DMS114 treated with DMSO at 0.1 percent for 48 hours (cell line): ENCODE results near the gene CENPU.

Source experiments
- DNase-seq: peaks from one replicate; lab custom pipeline; 2025; ENCODE audit not compliant: unreplicated experiment; lab: John Stamatoyannopoulos, UW

Gene CENPU

DNA sequence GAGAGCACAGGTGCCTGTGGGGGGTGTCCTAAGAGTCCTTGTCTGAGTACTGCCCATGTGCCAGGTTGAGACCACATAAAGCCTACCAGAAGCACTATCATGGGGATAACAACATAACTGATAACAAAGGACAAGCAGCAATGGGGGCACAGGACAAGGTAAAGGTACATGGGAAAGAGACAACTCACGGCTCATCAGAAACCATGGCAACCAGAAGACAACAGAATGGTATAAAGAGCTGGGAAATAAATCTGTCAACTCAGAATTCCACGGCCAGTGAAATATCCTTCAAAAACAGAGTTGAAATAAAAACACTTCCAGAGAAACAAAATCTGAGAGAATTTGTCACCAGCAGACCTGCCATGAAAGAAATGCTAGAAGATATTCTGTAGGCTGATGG lies 20.0 kb downstream of the CENPU start:
- no peak for DNase-seq

DNA sequence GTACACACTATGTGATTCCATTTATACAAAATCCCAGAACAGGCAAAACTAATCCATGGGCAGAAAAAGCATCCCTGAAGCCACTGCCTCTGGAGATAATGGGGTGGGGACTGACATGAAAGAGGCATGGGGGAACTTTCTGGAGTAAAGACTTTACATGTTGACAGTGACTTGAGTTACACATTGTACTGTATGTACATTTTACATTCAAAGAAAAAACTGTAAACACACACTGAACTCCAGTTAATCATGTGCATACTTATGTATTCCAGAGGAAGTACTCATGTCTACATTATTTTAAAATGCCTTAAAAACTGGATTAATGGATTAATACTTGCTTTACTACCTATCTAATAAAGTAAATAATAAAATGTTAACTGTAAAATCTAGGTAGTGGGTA lies 21.6 kb downstream of the CENPU start:
- DNase-seq, result no peak

DNA sequence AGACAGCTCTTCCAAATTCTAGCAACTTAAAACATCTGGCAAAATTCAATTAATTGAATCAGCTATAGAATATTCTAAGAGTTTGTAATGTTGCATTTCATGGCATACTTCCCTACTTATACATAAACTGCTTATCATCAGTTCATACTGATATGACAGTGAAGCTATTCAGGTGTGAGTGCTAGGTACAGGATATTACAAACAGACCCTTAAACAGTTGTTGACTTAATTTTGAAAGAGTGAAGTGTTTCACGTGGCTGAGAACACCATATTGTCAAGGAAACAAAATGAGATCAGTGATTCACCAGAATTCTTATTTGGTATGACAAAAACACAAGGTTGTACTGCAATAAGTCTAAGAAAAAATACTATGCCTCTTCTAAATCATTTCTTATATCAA lies 27.4 kb downstream of the CENPU start:
- DNase-seq, result no peak

DNA sequence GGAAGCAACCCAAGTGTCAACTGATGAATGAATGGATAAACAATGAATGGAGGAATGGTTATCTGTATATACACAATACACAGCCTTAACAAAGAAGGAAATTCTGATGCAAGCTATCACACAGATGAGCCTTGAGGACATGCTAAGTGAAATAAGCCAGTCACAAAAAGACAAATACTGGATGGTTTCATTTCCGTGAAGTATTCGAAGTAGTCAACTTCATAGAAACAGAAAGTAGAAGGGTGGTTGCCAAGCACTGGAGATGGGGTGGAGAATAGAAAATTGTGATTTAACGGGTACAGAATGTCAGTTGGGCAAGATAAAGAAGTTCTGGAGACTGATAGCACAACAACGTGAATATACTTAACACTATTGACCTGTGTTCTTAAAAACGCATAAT lies 28.2 kb downstream of the CENPU start:
- DNase-seq, result no peak

DNA sequence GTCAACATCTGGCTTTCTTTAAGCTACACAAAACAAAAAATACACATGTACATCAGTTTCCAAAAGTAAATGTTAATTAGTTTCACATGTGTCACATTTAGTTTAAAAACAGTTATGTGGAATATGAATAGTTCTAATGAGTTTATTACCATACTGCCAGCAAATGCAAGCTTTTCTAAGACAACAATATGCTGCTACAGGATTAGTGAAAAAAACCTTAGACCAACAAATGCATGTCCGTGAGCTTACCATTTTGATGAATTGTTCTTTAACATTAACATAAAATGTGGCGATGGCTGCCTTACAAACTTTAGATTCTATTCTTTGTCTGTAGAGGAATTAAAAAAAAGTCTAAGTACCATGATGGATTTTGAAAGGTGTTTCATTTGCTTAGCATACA lies 31.8 kb downstream of the CENPU start:
- no peak for DNase-seq

DNA sequence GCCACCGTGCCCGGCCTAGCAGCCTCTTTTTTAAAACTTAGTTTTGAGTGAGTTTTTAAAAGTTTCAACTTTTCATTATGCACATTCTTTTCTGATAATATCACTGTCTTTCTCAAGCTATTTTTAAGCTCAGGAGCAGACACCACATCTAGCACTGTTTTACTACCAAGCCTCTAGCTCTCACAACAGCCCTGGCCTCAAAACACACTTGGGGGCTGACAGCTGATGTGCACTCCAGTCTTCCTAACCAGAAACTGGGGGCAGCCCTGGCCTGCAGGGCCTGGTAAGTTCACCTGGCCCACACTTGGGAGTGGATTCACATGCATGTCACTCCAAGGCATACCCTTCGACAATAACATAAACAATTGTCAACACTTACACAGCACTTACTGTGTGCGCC lies 34.0 kb downstream of the CENPU start:
- DNase-seq, result no peak

DNA sequence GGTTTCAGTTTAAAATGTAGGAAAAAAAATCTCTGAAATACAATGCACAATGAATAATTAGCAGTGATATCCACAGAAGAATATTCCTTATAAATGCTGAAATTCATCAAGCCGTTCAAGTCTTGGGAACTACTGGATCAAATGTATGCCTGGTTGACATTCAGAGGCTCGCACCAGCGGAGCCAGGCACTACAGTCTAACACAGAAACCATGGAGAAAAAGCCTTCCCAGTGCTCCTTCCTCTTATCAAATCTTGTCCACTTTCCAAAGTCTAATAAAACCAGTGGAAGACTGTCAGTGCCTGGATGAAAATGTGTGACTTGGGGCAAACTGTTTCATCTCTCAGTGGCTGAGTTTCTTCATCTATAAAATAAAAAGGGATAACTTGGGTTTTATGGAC lies 35.9 kb downstream of the CENPU start:
- DNase-seq, result no peak

- DNase-seq, result no peak
Measured at GRCh38 chr4:184695178-184695896, 38.6 kb downstream of the CENPU start.

DNA sequence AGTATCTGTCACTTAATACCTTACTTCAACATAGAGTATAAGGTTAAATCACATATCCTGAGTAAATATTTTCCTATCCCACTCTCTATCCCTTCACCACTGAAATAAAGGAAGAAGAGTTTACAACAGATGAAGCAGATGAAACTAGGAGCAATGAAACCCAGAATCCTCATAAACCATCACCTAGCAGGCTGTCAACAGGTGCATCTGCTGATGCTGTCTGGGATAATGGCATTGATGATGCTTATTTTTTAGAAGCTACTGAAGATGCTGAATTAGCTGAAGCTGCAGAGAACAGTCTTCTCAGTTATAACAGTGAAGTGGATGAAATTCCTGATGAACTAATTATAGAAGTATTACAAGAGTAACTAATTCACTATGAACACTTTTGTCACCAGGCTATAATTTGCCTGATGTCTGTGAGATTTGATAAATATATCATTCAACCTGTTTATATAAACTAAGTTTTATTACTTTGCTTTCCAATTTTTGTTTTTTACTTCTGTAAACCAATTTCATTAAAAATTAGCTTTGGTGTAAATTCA lies 39.4 kb downstream of the CENPU start:
- DNase-seq, result no peak

- DNase-seq, result no peak
Measured at GRCh38 chr4:184693056-184693455, 40.8 kb downstream of the CENPU start.

DNA sequence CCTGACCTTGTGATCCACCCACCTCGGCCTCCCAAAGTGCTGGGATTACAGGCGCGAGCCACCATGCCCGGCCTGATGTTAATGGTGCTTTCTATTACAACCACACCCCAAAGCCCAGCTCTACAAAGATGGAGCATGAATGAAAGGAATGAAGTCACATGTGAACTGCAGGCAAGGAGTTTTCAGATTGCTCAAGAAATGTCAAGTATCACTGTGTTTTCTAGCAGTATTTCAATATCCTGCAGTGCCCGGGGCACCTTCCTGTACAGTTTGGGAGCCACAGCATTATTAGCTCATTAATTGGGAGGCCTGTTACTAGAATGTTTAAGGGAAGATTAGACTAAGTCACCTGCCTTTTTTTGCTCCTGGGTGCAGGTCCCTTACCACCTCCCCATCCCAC lies 44.2 kb downstream of the CENPU start:
- no peak for DNase-seq

DNA sequence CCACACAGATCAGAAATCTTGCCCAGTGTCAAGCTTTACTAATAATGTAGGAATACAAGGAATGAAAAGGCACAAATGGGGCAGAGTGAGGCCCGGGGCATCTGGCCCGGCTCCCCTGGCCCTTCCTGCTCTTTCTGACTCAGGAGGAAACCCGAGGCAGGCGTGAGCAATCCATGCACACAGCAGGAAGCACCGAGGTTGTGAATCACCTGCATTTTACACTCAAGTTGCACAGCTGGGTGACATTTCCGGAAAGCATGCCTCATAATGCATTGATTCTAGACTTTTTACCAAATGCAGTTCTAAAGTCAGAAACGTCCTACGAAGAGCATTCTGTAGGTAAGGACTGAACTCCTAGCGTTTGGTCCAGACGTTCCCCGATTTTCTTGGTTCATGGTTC lies 45.4 kb downstream of the CENPU start:
- no peak for DNase-seq

GRCh38 chr4:184688005-184688404 lies 45.9 kb downstream of the CENPU start:
- DNase-seq, result no peak

- DNase-seq, result no peak
Measured at GRCh38 chr4:184684491-184685189, 49.3 kb downstream of the CENPU start.

DNA sequence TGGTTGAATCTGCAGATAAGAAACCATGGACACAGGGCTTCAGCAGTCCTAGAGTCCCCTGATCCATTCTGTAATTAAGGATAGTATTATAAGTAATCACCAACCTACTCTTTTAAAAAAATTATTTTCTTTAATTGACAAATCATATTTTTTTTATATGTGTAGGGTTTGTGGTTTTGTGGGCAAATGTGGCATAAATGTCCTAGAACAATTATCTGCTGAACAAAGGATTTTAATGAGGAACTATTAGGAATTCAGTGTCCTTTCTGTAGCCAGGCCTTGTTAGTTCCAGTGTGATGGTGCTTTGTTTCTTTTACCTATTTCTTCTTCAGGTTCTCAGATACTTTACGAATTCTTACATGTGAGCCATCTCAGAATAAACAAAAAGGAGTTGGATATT lies 52.0 kb downstream of the CENPU start:
- DNase-seq, result no peak

GRCh38 chr4:184680698-184681097 lies 53.2 kb downstream of the CENPU start:
- no peak for DNase-seq

DNA sequence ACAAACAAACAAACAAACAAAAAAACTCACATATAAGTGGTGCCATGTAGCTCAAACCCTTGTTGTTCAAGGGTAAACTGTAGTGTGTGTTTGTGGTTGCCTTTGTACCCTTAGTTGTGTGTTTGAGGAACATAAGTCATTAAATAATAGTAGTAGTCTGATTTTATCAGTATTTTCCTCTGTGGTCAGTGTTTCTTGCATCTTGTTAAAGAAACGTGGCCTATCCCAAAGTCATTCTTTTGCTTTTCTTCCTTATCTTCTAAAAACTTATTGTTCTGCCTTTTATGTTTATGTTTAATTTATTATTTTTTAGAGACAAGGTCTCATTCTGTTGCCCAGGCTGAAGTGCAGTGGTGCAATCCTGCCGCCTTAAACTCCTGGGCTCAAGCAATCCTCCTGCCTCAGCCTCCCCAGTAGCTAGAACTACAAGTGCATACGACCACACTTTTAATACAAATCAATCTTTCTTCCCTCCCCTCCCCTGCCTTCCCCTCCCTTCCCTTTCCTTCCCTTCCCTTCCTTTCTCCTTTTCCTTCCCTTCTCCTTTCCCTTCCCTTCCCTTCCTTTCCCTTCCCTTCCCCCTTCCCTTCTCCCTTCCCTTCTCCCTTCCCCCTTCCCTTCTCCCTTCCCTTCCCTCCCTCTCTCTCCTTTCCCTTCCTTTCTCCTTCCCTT lies 57.9 kb downstream of the CENPU start:
- DNase-seq, result no peak

DNA sequence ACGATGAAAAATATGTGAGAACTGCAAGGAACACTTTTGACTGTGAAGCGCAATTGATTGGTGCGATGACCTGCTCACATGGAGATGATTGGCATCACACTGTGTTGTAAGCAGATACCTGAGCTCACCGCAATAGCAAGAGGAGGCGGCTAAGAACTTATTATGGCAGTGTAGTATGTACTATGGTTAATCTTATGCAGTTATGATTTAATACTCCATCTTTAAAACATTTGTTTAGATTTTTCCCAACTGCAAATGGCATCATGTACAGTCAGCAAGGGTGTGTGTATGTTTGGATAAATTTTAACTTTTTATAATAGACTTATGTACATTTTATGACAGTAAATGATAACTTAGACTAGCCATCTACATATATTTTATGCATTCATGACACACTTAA lies 58.9 kb downstream of the CENPU start:
- no peak for DNase-seq

GRCh38 chr4:184674011-184674410 lies 59.9 kb downstream of the CENPU start:
- no peak for DNase-seq

DNA sequence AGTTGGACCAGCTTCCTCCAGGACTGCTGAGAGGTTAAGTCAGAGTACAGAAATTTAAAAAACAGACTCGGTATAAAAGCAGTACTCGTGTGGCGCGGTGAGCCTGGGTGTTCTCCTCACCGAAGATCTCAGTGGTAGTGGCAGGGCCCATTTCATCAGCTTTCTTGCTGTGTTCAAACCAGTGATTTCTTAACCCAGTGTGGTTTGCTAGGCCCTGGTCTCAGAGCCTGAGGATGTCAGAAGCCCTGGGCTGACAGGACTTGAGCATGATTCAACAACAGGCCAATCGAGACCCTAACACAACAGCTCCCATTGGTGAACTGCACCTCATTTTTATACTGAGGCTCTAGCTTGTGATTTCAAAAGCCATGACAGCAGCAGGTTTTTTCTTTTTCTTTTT lies 61.2 kb downstream of the CENPU start:
- no peak for DNase-seq

GRCh38 chr4:184671101-184671500 lies 62.8 kb downstream of the CENPU start:
- DNase-seq, result no peak

GRCh38 chr4:184669251-184669650 lies 64.6 kb downstream of the CENPU start:
- DNase-seq, result no peak
